NCI-H510A (cell line): ENCODE measurements around the gene PLLP.

Experiments
- DNase-seq: peaks from one replicate; lab custom pipeline; 2025; lab: John Stamatoyannopoulos, UW

The PLLP gene, protein sequence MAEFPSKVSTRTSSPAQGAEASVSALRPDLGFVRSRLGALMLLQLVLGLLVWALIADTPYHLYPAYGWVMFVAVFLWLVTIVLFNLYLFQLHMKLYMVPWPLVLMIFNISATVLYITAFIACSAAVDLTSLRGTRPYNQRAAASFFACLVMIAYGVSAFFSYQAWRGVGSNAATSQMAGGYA

DNA sequence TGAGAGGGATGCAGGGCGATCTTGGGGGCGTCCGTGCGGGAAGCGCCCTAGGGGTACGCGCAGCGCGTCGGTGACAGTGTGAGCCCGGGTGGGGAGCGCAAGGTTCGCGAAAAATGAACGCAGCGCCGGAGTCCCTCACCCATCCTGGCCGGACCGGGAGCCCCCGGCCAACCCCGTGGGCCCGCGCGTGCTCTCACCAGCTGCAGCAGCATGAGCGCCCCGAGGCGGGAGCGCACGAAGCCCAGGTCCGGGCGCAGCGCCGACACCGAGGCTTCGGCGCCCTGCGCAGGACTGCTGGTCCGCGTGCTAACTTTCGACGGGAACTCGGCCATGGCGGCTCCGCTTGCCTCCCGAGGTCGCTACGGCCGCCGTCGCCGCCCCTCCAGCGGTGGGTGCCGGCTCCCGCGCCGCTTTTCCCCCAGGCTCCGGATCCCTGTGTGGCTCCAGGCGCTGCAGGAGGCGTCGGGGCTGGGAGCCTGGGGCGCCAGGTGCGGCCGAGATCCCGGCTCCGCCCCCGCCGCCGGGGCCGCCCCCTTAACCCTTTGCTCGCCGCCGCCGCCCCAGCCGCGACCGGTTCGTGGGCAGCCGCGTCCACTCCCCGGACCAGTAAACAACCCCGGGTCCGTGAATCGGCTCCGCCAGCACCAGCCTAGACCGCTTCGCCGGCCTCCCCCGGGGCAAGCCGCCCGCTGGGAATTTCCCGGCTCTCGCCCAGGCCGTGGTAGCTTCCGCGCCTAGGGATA, at the start of gene PLLP:
Gene PLLP, minus strand, starts transcription at position 464 of the 743 bp plus-strand sequence. Its CDS starts 132 bp downstream, at position 332.
- DNase-seq, result peak; percentile 39

DNA sequence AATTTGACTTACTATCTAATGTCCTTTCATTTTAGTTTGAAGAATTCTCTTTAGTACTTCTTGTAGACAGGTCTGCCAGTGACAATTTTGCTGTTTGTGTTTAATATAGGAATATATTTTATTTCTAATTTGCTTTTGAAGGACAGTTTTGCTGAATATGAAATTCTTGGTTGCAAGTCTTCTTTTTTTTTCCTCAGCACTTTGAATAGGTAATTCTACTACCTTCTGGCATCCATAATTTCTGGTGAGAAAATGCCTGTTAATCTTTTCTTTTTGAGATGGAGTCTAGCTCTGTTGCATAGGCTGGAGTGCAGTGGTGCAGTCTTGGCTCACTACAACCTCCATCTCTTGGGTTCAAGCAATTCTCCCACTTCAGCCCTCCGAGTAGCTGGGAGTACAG, 48.9 kb upstream of the PLLP start:
- no peak for DNase-seq

DNA sequence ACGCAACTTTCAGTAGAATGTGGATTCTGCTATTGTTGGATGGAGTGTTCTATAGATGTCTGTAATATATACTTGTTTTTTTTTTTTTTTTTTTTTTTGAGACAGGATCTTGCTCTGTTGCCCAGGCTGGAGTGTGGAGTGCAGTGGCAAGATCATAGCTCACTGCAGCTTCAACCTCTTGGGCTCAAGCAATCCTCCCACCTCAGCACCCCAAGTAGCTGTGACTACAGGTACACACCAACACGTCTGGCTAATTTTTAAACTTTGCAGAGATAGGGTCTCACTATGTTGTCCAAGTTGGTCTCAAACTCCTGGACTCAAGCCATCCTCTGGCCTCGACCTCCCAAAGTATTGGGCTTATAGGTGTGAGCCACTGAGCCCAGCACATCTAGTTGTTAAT, 46.9 kb upstream of the PLLP start:
- no peak for DNase-seq

DNA sequence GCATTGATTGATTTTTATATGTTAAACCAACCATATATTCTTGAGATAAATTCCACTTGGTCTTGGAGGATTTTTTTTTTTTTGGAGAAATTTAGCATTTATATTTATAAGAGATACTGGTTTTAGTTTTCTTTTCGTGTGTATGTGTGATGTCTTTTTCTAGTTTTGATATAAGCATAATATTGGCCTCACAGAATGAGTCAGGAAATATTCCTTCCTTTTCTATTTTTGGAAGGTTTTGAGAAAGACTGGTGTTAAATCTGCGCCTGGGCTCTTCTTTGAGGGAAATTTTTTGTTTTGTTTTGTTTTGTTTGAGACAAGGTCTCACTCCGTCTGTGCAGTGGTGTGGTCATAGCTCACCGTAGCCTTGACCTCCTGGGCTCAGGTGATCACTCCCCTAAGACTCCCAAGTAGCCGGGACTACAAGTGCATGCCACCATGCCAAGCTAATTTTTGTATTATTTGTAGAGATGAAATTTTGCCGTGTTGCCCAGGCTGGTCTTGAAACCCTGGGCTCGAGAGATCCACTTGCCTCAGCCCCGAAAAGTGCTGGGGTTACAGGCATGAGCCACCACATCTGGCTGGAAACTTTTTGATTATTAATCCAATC, 45.4 kb upstream of the PLLP start:
- DNase-seq, result no peak

DNA sequence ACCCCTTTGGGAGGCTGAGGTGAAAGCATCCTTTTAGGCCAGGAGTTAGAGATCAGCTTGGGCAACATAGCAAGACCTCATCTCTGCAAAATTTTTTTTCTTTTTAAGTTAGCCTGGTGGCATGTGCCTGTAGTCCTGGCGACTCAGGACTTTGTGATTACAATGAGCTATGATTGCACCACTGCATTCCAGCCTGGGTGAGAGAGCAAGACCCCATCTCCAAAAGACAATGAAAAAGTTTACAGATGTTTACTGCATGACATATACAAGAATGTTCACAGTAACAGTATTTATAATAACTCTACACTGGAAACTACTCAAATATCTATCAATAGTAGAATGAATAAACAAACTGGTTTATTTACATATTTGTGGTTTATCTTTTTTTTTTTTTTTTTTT, 41.0 kb upstream of the PLLP start:
- DNase-seq, result no peak

DNA sequence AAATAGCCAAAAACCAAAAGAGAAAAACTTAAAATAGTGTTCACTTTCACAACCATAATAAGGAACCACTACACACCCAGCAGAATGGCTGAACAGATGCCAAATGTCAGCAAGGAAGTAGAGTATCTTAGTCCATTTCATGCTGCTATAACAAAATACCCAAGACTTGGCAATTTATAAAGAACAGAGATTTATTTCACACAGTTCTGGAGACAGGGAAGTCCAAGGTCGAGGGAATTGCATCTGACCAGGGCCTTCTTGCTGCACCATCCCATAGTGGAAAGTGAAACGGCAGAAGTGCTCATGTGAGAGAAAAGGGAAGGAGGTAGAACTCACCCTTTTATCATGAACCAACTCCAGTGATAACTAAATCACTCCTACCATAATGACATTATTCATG, 40.3 kb upstream of the PLLP start:
- DNase-seq, result no peak

DNA sequence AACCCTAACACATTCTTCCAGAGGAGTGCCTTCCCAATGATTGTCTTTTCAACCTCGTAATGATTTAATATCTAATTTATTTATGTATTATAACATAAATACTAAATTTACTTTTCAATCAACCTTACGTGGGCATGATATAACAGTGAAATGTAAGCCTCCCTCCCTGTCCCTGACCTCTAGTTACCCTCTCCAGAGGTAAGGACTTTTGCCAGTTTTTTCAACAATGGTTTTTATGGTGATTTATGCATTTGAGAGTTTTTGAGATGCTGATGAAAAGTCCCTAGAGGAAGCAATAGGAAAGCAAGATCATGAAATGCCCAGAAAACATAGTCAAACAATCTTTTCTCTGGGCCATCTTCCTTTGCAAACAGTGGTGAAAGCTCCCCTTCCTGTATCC, 35.2 kb upstream of the PLLP start:
- no peak for DNase-seq

DNA sequence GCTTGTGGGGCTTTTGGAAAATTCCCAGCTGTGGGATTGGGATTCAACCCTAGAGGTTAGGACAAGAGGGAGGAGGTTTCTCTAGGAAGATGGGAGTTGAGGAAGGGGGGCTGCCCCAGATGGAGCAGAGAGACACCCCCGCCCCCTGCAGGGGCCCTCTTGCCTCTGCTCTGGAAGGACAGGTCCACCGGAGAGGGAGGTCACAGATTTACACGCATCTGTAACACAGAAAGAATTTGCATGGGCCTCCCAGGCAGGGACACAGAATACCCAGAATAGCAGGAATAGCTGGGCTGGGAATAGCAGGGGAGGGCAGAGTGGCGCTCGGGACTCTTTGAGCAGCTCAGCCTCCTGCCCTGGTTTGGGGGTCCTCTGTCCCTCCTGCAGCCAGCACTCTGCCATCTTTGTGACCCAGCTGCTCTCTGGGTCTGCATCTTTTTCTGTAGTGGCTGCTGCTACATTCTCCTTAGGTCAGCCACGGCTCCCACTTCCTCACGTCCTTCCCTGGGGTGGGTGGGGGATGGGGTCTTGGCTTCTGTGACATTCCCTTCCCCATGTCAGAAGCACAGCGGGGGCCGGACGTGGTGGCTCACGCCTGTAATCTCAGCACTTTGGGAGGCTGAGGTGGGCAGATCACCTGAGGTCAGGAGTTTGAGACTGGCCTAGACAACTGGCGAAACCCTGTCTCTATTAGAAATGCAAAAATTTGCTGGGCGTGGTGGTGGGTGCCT, 33.9 kb upstream of the PLLP start:
- DNase-seq, result no peak

DNA sequence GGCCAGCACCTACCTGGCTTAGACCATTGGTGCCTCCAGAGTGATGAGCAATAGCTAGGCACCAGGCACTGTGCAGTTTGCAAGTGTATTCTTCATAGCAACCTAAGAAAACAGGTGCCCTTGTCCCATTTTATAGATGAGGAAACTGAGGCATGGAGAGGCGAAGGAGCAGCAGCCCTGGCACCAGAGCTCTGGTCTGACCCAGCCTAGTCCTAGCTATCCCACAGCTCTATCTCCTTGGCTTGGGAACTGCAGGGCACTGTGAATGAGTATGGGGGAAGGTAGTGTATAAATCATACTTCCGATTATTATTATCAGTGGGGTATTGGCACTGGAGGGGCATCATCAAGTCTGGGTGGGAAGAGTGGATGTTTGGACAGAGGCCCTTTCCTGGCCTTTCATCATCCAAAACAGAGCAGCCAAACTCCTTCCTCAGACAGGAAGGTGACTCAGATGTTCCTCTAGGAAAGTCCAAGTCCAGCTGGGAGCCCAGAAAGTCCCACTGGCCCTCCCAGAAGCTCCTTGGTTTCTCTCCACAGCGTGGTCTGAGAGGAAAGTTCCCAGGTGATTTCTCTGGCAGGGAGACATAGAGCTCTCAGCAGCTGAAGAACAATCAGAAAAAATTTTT, 32.0 kb upstream of the PLLP start:
- DNase-seq, result no peak

DNA sequence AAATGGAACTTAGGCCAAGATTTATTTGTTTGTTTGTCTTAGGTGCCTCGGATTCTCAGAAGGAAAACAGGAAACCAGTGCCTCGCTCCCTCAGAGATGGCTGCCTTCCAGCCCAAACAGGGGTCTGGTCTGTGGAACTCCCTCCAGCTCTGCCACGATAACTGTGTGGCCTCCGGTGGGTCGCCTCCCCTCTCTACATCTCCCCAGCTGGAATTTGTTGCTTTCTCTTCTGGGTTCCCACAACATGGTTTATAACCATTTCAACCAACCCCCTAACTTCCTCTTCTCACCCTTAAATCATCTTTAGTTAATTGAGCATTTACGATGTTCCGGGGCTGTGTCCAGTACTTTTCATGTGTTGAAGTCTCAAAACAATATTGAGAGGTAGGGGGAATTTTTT, 30.9 kb upstream of the PLLP start:
- no peak for DNase-seq

DNA sequence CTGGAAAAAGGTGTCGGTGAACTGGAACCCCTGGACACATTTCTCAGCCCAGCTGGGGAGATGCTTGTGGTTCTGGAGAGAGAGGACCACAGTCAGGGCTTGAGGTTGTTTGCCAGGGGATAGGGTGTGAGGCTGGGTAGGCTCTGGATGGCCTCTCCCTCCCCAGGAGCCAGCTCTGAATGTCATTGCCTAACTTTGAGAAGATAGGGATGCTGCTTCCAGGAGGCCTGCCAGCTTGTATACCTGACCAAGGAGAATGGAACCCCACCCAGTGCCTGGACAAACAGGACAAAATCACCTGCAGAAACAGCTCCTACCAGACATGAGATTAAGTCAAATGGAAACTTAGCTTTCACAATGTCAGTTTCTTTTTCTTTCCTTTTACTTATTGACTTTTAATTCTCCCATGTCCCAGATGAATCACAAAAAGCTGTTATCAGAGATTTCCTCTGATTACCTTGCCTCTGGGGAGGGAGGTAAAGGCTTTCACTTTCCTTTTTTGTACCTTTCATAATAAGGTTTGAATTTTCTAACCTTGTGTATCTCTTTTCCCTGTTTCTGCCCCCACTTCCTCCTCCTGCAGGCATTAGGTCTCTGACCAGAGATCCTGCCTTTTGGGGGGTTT, 29.8 kb upstream of the PLLP start:
- no peak for DNase-seq

DNA sequence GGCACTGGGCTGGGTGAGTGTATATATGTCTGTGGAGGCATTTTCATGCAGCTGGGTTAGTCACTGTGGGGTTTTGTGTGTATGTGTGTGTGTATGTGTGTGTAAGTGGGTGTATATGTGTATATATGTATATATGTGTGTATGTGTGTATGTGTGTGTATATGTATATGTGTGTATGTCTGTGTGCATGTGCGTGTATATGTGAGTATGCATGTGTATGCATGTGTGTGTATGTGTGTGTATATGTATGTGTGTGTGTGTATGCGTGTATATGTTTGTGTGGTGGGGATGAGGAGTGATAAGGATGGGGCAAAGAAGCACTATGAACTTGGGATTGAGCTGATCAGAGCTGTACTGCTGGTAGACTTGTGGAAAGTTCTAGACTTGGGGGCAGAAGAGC, 29.0 kb upstream of the PLLP start:
- no peak for DNase-seq

DNA sequence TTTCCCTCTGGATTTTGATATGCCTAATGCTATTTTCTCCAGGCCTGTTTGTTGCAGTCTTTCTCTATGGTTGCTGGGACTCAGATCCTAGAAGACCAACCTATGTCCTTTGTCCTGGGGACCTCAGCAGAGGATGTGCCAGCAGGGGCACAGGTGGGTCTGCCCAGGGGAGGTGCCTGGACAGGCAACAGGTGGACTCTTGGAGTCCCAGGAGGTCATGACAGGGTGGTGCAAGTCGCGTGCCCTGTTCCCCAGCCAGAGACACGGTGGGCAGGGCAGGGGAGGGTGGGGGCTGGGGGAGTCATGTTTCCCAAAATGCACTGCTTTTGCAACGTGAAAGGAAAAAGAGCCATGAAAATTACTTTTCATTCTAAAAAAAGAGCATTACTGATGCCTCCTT, 26.3 kb upstream of the PLLP start:
- DNase-seq, result no peak

DNA sequence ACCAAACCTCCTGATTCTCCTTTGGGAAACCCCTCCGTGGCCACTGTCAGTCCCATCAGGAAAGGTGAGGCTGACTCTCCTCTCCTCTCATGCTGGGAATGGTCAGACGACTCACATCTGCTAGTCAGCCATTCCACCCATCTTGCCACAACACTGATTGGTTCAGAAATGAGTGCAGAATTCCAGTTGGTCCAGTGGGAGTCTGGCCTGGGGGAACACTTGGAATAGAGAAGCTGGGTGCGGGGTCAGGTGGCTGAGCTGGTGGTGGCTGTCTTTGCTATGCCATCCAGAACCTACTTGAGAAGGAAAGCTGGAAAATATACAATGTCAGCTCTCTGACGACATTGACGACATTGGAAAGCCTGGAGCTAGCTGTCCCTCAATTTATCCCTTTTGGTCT, 23.6 kb upstream of the PLLP start:
- DNase-seq, result no peak

DNA sequence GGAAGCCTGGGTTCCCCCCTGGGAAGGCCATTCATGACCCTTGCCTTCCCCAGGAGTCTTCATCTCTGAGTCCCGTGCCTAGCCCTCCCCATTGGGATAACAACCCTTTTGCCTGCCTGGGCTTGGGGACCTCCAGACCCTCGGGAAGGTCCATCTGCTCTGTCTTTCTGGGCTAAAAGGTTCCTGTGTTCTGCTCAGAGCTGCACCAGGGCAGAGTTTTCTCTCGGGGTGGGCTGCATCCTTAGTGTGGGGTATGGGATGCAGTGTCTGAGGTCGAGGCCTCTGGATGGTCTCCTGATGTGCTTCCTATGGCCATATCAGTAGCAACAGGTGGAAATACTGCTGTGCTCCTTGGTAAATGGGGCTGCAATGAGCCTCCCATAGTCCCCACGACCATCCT, 22.9 kb upstream of the PLLP start:
- no peak for DNase-seq

DNA sequence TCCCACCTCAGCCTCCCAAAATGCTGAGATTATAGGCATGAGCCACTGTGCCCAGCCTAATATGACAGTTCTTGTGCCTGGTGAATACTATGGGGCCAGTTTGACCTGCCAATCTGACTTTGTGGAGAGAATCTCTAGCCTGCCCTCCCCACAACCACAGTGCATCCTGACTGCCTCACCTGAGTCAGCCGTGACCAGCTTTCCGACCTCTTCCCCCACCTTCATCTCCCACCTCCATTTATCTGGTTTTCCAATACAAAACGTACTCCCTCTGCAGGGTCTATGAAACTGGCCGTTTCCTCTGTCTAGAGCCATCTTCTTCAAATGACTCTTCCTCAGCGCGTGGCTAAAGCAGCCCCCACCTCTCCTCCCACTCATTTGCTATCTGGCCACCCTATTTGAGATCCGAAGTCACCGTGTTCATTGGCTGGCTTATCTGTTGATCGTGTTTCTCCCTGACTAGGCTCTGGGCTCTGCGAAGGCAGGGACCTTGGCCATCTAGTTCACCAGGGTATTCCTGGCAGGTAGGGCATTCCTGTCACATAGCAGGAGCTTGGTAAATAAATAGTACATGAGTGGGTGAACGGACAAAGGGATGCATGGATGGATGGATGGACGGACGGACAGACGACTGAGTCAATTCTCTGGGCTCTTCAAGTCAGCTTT, 22.3 kb upstream of the PLLP start:
- DNase-seq, result no peak

DNA sequence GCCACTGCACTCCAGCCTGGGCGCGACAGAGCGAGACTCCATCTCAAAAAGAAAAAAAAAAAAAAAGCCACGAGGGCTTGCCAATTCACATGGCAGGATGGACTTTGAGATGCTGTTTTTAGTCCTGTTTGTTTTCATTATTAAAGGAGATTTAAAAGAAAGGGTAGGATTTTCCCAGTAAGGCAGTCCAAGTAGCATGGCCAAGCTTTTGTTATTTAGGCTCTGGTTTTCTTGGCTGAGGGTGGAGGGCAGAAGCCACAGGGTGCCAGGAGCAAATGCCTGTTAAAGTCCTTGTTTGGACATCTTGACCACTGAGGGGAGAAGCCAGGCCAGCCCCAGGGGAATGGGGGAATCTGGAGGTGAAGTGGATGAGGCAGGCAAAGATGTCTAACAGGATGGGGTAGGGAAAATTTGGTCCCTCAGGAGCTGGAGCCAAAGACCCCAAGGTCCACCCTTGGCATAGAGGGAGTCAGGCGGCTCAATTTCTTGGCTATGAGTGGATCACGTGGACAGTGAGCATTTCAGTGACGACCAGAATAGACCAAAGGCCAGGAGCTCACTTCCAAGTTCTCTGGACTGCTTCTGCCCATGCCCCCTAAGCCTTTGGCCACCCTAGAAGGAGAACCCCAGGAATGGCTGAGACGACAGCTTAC, 20.8 kb upstream of the PLLP start:
- DNase-seq, result no peak

DNA sequence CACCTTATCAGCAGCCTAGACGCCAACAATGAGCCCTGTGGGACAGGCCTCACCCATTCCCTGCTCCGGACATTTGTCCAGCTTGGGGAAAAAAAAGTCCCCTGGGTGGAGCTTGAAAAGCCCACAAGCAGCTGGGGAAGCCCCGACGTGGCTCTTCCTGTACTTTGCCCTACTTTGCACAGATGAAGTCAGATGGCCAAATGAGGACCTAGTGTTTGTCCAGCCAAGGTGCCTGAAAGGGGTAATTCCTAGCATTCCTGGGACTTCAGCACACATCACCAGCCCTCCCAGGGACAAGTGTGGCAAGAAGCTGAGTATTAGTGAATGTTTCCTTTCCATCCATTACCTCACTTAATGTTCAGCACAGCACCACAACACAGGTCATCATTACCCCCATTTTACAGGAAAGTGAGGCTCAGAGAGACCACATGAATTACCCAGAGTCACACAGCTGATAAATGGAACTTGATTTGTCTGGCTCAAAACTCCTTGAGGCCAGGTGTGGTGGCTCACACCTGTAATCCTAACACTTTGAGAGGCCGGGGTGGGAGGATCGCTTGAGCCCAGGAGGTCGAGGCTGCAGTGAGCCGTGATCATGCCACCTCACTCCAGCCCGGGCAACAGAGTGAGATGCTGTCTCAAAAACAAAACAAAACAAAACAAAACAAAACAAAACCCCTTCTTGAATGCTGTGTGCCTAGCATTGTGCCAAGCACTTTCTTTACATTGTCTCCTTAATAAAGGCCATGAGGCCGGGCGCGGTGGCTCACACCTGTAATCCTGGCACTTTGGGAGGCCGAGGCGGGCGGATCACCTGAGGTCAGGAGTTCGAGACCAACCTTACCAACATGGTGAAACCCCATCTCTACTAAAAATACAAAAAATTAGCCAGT, 19.9 kb upstream of the PLLP start:
- no peak for DNase-seq

DNA sequence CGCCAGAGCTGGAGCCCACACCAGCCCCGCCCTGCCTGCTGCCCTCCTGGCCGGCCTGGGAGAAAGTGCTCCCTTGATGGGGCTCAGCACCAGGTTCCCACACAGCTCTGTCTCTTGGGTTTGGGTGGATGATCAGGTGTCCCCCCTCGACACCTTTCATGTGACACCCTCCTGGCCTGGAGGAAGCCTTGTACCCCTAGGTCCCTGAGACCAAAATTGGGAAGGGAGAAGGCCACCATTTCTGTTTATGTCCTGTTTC, 19.4 kb upstream of the PLLP start:
- DNase-seq, result no peak
